ENCODE measurements around the gene KCTD19.

The KCTD19 gene

GRCh38 chr16:67265834-67266233 lies 60.7 kb downstream of the KCTD19 start:
- DNase-seq (ENCODE audit: low spot score) = no peak
- TF ChIP-seq CTCF (IDR thresholded peaks at IDR 0.05; ENCODE audit: borderline replicate concordance, control extremely low read depth, extremely low read depth, insufficient read depth, missing control alignments) = no peak
- in situ Hi-C loops (cut with MboI; ENCODE audit: low sequenced_read_pairs, unreplicated experiment) = loop anchor here (25.0 kb wide), 1 partner anchor 146 kb away; the partner anchor contains the start of gene ZDHHC1

GRCh38 chr16:67264866-67265265 lies 61.7 kb downstream of the KCTD19 start:
- DNase-seq (ENCODE audit: low spot score) = no peak
- TF ChIP-seq CTCF (IDR thresholded peaks at IDR 0.05; ENCODE audit: borderline replicate concordance, control extremely low read depth, extremely low read depth, insufficient read depth, missing control alignments) = no peak
- in situ Hi-C loops (cut with MboI; ENCODE audit: low sequenced_read_pairs, unreplicated experiment) = loop anchor here (25.0 kb wide), 1 partner anchor 147 kb away; the partner anchor contains the start of gene ZDHHC1

GRCh38 chr16:67264277-67264676 lies 62.3 kb downstream of the KCTD19 start:
- TF ChIP-seq CTCF (IDR thresholded peaks at IDR 0.05; ENCODE audit: borderline replicate concordance, control extremely low read depth, extremely low read depth, insufficient read depth, missing control alignments) = no peak
- in situ Hi-C loops (cut with MboI; ENCODE audit: low sequenced_read_pairs, unreplicated experiment) = loop anchor here (25.0 kb wide), 1 partner anchor 148 kb away; the partner anchor contains the start of gene ZDHHC1
- DNase-seq (ENCODE audit: low spot score) = no peak

GRCh38 chr16:67263201-67263600 lies 63.3 kb downstream of the KCTD19 start:
- no peak for DNase-seq (ENCODE audit: low spot score)
- TF ChIP-seq CTCF (IDR thresholded peaks at IDR 0.05; ENCODE audit: borderline replicate concordance, control extremely low read depth, extremely low read depth, insufficient read depth, missing control alignments) = no peak
- in situ Hi-C loops (cut with MboI; ENCODE audit: low sequenced_read_pairs, unreplicated experiment) = loop anchor here (25.0 kb wide), 1 partner anchor 149 kb away; the partner anchor contains the start of gene ZDHHC1

GRCh38 chr16:67260426-67261063 lies 66.0 kb downstream of the KCTD19 start:
- peak; percentile 56 for TF ChIP-seq CTCF (IDR thresholded peaks at IDR 0.05; ENCODE audit: borderline replicate concordance, control extremely low read depth, extremely low read depth, insufficient read depth, missing control alignments)
- in situ Hi-C loops (cut with MboI; ENCODE audit: low sequenced_read_pairs, unreplicated experiment) = loop anchor here (25.0 kb wide), 1 partner anchor 152 kb away; the partner anchor contains the start of gene ZDHHC1
- peak; percentile 79 for DNase-seq (ENCODE audit: low spot score)

- in situ Hi-C loops (cut with MboI; ENCODE audit: low sequenced_read_pairs, unreplicated experiment) = loop anchor here (25.0 kb wide), 1 partner anchor 153 kb away; the partner anchor contains the start of gene ZDHHC1
- no peak for TF ChIP-seq CTCF (IDR thresholded peaks at IDR 0.05; ENCODE audit: borderline replicate concordance, control extremely low read depth, extremely low read depth, insufficient read depth, missing control alignments)
- DNase-seq (ENCODE audit: low spot score) = no peak
Observed at GRCh38 chr16:67259705-67260104, 66.8 kb downstream of the KCTD19 start.

All from GM13976 (cell line).